ENCODE measurements around the gene MPC1.

MPC1 gene

DNA sequence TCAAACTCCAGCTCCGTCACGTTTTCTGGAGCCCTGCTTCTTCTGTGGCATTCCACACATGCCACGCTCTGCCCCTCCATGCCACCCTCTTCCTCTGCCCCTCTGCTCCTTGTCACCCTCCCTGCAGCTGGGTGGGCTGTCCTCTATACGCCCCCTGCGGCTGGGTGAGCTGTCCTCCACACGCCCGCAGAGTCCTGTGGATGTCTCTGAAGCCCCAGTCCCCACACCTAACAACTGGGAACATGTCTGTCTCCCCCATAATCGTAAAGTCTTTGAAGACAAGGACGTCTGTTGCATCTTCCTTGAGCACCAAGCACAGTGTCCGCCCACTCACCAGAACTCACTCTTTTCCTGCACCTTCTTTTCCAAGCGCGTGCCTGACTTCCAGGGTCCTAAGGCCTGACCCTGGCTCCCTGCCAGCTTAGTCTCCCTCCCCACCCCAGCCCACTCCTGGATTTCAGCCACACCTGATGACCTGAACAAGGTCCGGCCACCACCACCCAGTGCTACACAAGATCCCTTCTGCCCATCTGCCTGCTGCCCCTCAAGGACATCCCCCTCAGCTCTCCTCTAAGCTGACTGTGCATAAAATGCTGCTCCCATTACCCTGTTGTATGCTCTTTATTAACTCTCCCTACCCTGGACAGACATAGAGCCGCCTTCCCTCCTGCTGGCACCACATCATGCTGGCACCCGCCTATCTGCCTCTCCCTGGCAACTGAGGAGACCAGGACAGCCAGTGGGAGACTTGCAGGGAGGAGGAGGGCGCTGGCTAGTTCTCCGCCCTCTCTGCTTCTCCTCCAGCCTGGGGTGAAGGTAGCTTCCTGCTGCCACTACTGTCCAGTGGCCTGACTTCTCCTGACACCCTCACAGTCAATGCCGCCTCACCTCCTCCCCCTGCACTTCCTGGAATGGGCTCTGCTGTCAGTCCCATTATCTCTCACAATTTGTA lies 63.8 kb downstream of the MPC1 start:
- no peak for DNase-seq (ENCODE audit: extremely low read depth, low read depth)
- no peak overlapping the region for H3K4me3 ChIP-seq (replicated peaks; ENCODE audit: low read depth, low read length)
- TF ChIP-seq, protein P1, sequence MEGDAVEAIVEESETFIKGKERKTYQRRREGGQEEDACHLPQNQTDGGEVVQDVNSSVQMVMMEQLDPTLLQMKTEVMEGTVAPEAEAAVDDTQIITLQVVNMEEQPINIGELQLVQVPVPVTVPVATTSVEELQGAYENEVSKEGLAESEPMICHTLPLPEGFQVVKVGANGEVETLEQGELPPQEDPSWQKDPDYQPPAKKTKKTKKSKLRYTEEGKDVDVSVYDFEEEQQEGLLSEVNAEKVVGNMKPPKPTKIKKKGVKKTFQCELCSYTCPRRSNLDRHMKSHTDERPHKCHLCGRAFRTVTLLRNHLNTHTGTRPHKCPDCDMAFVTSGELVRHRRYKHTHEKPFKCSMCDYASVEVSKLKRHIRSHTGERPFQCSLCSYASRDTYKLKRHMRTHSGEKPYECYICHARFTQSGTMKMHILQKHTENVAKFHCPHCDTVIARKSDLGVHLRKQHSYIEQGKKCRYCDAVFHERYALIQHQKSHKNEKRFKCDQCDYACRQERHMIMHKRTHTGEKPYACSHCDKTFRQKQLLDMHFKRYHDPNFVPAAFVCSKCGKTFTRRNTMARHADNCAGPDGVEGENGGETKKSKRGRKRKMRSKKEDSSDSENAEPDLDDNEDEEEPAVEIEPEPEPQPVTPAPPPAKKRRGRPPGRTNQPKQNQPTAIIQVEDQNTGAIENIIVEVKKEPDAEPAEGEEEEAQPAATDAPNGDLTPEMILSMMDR (IDR thresholded peaks at IDR 0.05; ENCODE audit: low read depth, low read length, missing control alignments): no peak

GRCh38 chr6:166318227-166318626 lies 64.5 kb downstream of the MPC1 start:
- TF ChIP-seq, protein P1 (IDR thresholded peaks at IDR 0.05; ENCODE audit: low read depth, low read length, missing control alignments): no peak
- DNase-seq (ENCODE audit: extremely low read depth, low read depth): no peak
- H3K4me3 ChIP-seq (replicated peaks; ENCODE audit: low read depth, low read length): no peak overlapping the region

GRCh38 chr6:166317261-166318212 lies 65.2 kb downstream of the MPC1 start:
- no peak for DNase-seq (ENCODE audit: extremely low read depth, low read depth)
- TF ChIP-seq, protein P1 (IDR thresholded peaks at IDR 0.05; ENCODE audit: low read depth, low read length, missing control alignments): no peak
- no peak overlapping the region for H3K4me3 ChIP-seq (replicated peaks; ENCODE audit: low read depth, low read length)

DNA sequence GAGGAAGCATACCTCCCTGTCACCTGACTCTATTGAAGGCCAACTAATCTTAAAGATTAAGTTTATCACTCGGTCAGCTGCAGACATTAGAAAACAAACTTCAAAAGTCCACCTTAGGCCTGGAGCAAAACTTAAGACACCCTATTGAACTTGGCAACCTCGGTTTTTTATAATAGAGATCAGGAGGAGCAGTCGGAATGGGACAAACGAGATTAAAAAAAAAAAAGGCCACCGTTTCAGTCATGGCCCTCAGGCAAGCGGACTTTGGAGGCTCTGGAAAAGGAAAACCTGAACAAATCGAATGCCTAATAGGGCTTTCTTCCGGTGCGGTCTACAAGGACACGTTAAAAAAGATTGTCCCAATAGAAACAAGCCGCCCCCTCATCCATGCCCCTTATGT lies 67.3 kb downstream of the MPC1 start:
- no peak for DNase-seq (ENCODE audit: extremely low read depth, low read depth)
- H3K4me3 ChIP-seq (replicated peaks; ENCODE audit: low read depth, low read length): no peak overlapping the region
- TF ChIP-seq, protein P1 (IDR thresholded peaks at IDR 0.05; ENCODE audit: low read depth, low read length, missing control alignments): no peak
